Activated gamma-delta T cell treated with anti-CD3 and anti-CD28 coated beads, Interleukin-2, amount 50 U/mL, for 16 hours (primary cell): Measurements from ENCODE around the gene CLIP4.

Experiments
- DNase-seq: peaks from one replicate; pipeline ENCODE4 v3.0.0-alpha.2; 2020; ENCODE audit warnings: low read depth

CLIP4 gene

DNA sequence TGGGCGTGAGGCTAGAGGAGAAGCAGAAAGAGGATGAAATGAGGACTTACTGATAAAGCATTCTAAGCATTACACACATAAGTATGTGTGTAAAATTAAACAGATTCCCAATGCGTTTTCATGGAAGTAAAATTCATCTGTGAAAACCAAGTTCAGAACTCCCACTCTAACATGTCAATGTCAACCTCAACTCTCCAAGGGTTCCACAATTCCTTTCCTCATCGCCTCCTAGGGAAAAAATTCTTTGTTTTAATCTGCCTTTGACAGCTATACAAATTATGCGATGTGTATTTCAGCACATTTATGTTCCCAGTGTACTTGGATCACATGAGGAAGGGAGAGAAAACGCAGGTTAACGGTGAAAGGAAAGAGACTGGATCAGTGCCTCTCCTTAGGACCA is 76.6 kb downstream of the CLIP4 start:
- no peak for DNase-seq

DNA sequence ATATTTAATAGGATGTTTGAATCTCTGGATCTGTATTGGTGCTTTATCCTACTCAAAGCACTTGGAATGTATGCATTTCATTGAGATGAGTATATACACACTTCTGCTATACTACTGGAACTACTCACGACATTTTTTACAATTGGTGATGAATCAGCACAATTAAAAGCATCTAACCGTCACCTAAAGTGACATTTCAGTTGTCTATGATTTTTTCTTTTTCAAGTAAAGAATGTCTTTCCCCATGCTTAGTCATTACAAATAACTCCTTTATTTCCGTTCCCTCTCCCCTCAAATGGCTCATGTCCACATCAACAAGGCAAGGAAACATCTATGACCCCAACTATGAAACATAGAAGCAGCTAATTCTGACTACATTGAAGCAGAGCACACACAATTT is 77.3 kb downstream of the CLIP4 start:
- DNase-seq = no peak

DNA sequence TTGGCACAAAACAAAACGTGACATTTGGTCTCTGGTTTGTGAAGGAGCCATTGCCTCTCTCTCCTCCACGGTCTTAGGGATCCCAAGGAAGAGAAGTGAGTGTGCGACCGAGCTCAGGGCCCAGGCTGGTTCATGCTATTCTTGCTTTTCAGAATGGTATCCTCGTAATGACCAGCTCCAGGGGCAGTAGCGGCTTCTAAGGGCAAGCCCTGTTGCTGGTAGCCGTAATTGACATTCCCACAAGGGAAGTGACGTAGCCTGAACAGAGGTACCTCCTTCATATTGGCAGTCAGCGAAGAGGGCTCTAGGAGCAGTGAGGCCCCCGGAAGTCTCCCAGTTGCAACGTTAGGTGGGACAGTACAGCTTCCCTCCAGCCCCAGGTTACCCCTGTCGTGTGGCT is 77.9 kb downstream of the CLIP4 start:
- DNase-seq = no peak

DNA sequence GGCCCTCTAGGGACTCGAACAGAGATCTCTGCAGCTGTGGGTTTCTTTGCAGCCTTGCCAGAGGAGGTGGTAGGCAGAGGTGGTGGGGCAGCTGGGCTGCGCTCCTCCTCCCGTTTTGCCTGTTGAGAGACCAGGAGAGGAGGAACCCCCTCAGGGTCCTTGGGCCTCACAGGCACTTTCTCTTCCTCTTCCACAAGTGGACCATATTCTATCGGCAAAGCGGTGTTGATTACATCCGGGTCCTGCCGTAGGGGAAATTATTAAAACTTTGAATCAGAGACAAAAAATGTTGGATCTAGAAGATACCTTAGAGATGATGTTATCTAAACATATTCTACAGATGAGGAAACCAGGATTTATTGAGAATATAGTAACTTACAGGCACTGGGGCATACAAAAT is 78.5 kb downstream of the CLIP4 start:
- no peak for DNase-seq

- DNase-seq = no peak
Observed at GRCh38 chr2:29195796-29196195, 80.6 kb downstream of the CLIP4 start.

DNA sequence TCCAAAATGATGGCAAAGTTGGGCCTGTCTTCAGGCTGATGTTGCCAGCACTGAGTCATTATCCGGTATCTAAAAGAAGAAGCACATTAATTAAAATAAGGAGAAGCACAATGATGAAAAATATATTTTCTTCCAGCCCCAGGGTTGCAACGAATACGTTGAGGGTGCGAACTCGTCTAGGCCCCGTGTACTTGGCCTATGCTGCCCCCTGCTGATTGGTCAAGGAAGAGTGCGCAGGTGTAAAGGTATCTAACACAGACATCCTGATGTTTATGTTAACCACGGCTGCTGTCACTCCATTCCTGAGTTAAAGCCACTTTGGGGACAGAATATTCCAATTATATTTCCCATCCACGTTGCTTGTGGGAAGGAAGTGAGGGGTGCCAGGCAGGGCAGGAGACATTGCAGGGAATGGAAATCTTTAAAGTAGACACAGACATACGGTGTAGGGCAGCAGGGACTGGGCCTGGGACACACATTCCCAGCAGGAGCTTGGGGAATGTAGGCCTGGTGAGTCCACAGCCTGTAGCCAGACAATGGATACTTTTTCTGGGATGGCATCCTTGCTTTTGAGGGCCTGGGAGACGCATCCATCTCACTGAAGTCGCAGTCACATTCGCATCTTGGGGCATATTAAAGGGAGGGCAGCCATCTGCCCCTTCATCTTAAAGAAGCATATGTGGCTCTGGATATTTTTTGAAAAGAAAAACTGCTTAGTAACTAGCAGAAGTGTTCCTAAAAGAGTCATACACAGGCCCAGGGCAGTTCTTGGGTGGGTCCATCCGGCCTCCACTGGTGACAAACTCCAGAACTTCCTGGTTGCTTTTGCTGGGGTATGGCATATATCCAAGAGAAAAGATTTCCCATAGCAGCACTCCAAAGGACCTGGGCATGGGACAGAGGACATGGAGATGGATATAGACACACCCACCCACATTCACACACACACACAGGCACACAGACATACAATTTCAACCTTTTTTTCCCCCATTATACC is 81.9 kb downstream of the CLIP4 start:
- DNase-seq = peak; percentile 67

GRCh38 chr2:29201979-29202378 is 86.8 kb downstream of the CLIP4 start:
- no peak for DNase-seq

GRCh38 chr2:29202819-29203495 is 87.7 kb downstream of the CLIP4 start:
- no peak for DNase-seq

- DNase-seq = no peak
Observed at GRCh38 chr2:29206941-29207340, 91.7 kb downstream of the CLIP4 start.

DNA sequence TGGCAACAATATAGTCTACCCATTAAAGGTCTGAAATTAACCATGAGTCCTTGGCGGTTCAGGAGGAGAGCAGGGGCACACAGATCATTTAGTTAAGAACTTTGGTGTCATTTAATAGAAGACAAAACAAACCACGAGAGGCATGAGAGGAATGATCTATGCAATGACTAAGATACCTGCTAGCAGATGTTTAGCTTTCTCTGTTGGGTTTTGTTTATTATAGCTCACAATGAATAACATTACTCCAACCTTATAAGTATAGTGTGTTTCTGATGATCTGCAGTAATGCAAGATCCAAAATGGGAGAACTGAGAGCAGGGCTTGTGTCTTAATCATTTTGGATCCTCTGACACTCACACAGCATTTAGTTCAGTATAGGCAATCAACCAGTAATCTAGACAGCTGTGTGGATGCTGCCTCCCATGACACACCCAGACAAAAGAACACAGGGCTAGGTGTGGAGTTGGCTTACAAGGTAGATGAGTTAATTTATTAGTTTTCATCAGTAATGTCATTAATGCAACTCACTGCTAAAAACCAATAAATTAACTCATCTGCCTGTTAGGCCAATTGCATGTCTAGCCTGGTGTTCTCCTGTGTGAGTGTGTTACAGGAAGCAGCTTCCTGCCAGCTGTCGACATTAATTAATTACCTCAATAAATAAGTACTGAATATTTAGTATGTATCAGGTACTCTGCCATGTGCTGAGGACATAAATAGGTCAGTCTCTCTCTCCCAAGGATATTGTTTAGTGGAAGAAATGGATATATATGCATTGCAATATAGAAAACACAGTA is 92.3 kb downstream of the CLIP4 start:
- DNase-seq = no peak

DNA sequence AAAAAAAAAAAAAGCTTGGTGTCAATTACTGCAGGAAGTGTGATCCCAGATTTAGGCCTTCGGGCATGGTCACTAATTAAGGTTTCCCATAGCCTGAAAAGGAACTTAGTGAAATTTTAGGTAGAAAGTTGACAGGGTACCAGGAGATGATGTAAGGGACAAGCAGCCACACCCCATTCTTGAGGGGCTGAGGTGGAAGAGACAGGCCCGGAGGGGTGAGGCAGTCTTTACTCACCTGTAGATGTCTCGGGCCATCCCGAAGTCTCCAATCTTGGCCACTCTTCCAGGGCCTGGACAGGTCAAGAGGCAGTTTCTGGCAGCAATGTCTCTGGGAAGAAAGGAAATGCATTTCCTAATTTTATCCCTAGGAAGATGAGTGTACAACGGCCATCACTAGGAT is 94.3 kb downstream of the CLIP4 start:
- no peak for DNase-seq

- DNase-seq = no peak
Observed at GRCh38 chr2:29212009-29212408, 96.8 kb downstream of the CLIP4 start.

DNA sequence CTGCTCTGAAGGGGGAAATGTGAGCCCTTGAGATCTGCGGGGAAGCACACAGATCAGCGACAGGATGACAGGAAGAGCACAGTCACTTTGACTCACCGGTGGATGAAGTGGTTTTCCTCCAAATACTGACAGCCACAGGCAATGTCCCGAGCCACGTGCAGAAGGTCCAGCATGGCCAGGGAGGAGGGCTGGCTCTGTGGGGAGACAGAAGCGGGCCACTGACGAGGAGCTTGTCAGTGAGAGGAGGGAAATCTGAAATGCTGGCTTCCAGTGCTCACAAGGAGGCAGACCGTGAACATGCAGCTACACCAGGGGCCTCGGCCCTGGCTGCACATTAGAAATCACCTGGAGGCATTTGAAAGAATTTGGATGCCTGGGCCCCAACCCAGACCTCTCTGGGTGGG is 98.7 kb downstream of the CLIP4 start:
- DNase-seq = no peak

DNA sequence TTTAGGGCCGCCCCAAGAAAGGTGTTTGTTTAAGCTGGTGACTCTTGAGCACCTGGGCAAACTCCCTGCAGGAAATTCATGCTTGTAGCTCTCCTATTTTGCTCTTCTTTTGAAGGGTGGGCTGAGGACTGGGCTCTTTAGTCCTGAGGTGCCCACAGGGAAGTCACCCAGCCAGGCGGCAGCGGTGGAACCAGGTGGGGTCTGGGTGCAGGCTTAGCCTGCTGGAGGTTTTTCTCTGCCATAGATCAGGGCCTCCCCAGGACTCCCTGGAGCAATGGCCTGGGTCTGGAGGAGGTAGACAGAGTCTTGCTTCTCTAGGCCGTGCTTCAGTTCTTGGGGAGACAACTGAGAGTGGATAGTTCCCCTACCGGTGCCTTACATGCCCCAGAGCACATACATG is 99.9 kb downstream of the CLIP4 start:
- DNase-seq = no peak

- no peak for DNase-seq
Observed at GRCh38 chr2:29215739-29216608, 100.8 kb downstream of the CLIP4 start.

DNA sequence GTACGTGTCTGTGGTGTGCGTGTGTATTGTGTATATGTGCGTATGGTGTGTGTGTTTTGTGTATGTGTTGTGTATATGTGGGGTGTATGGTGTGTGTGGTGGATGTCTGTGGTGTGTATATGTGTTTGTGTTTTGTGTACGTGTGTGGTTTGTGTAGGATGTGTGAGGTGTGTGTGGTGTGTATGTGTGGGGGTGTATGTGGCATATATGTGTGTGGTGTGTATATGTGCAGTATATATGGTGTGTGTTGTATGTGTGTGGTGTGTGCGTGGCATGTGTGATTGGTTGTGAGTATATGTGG is 101.3 kb downstream of the CLIP4 start:
- DNase-seq = no peak

- DNase-seq = no peak
Observed at GRCh38 chr2:29218071-29218470, 102.9 kb downstream of the CLIP4 start.

- no peak for DNase-seq
Observed at GRCh38 chr2:29218550-29219125, 103.4 kb downstream of the CLIP4 start.

GRCh38 chr2:29219374-29219773 is 104.2 kb downstream of the CLIP4 start:
- no peak for DNase-seq

- no peak for DNase-seq
Observed at GRCh38 chr2:29220506-29221270, 105.5 kb downstream of the CLIP4 start.
